ENCODE measurements around the gene LSR. TPM values are rescaled to one million over a fixed set of nuclear protein-coding genes. Genes with fewer than 3 reads are reported as not detected.

Gene LSR
- total RNA-seq, 2 experiments from 2014 or later = 20.0 to 20.6 TPM

GRCh38 chr19:35311901-35312665 is 63.3 kb downstream of the LSR start:
- CTCF ChIA-PET = interaction anchor here (1.4 kb wide), 1 partner anchor 183 kb away, joined by 4 read pairs; no protein-coding TSS in a partner anchor

GRCh38 chr19:35313587-35313986 is 64.8 kb downstream of the LSR start:
- ATAC-seq (no peak), DNase-seq (no peak)
- POLR2A ChIA-PET = no interaction called here
- no peak overlapping the region for H3K27ac Mint-ChIP-seq
- TF ChIP-seq CTCF (IDR thresholded peaks at IDR 0.05) = no peak
- intact Hi-C loops (cut with micrococcal nuclease) = no loop called here
- H3K9me3 Mint-ChIP-seq = no peaks in the 10 kb centered on the region
- no peak overlapping the region for H3K4me3 Mint-ChIP-seq
- no peaks in the 10 kb centered on the region for H3K36me3 Mint-ChIP-seq (ENCODE audit: low read depth)
- CTCF ChIA-PET = no interaction called here
- H3K4me1 Mint-ChIP-seq (ENCODE audit: low read depth) = peaks cover 2% of the 10 kb centered on the region
- no peaks in the 10 kb centered on the region for H3K27me3 Mint-ChIP-seq

More at GRCh38 chr19:35311901-35312665, 63.3 kb downstream of the LSR start:
- ATAC-seq = no peak
- Mint-ChIP-seq H3K9me3 (no peaks in the 10 kb centered on the region), H3K27ac (no peak overlapping the region), H3K4me1 (ENCODE audit: low read depth) (no peaks in the 10 kb centered on the region), H3K4me3 (no peak overlapping the region), H3K36me3 (ENCODE audit: low read depth) (no peaks in the 10 kb centered on the region), H3K27me3 (no peaks in the 10 kb centered on the region)
- no peak for TF ChIP-seq CTCF (IDR thresholded peaks at IDR 0.05)
- POLR2A ChIA-PET = no interaction called here
- intact Hi-C loops (cut with micrococcal nuclease) = no loop called here
- no peak for DNase-seq

- POLR2A ChIA-PET = no interaction called here
- no peak for TF ChIP-seq CTCF (IDR thresholded peaks at IDR 0.05)
- no peak overlapping the region for H3K27ac Mint-ChIP-seq
- H3K4me1 Mint-ChIP-seq (ENCODE audit: low read depth) = peaks cover 7% of the 10 kb centered on the region
- H3K4me3 Mint-ChIP-seq = no peak overlapping the region
- DNase-seq (no peak), ATAC-seq (no peak)
- no peaks in the 10 kb centered on the region for H3K36me3 Mint-ChIP-seq (ENCODE audit: low read depth)
- H3K9me3 Mint-ChIP-seq = no peaks in the 10 kb centered on the region
- intact Hi-C loops (cut with micrococcal nuclease) = no loop called here
- CTCF ChIA-PET = no interaction called here
- no peaks in the 10 kb centered on the region for H3K27me3 Mint-ChIP-seq
Observed at GRCh38 chr19:35314031-35314430, 65.2 kb downstream of the LSR start.

GRCh38 chr19:35314858-35315470 is 66.2 kb downstream of the LSR start:
- no peak for TF ChIP-seq CTCF (IDR thresholded peaks at IDR 0.05)
- no peak for DNase-seq
- no peak for ATAC-seq
- POLR2A ChIA-PET = no interaction called here
- H3K9me3 Mint-ChIP-seq = no peaks in the 10 kb centered on the region
- intact Hi-C loops (cut with micrococcal nuclease) = no loop called here
- CTCF ChIA-PET = no interaction called here
- peaks cover 10% of the 10 kb centered on the region for H3K4me1 Mint-ChIP-seq (ENCODE audit: low read depth)
- no peak overlapping the region for H3K27ac Mint-ChIP-seq
- H3K27me3 Mint-ChIP-seq = no peaks in the 10 kb centered on the region
- no peak overlapping the region for H3K4me3 Mint-ChIP-seq
- no peaks in the 10 kb centered on the region for H3K36me3 Mint-ChIP-seq (ENCODE audit: low read depth)

DNA sequence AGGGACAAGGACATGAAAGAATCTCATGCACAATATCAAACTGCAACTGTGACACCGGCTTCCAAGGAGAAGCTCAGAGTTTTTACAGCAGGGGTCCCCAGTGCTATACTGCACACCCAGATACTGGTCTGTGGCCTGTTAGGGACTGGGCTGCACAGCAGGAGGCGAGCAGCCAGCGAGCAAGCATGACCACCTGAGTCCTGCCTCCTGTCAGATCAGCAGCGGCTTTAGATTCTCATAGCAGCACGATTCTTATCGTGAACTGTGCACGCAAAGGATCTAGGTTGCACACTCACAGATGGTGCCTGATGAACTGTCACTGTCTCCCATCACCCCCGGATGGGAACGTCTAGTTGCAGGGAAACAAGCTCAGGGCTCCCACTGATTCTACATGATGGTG is 67.1 kb downstream of the LSR start:
- Mint-ChIP-seq H3K4me1 (ENCODE audit: low read depth) (peaks cover 10% of the 10 kb centered on the region), H3K27ac (no peak overlapping the region), H3K36me3 (ENCODE audit: low read depth) (no peaks in the 10 kb centered on the region), H3K27me3 (peaks cover 3% of the 10 kb centered on the region), H3K4me3 (no peak overlapping the region), H3K9me3 (no peaks in the 10 kb centered on the region)
- intact Hi-C loops (cut with micrococcal nuclease) = no loop called here
- DNase-seq = no peak
- no peak for TF ChIP-seq CTCF (IDR thresholded peaks at IDR 0.05)
- POLR2A ChIA-PET = no interaction called here
- ATAC-seq = no peak
- CTCF ChIA-PET = no interaction called here
